ENCODE measurements around the gene NCKAP5. TPM values are rescaled to one million over a fixed set of nuclear protein-coding genes. Genes with fewer than 3 reads are reported as not detected.

Gene NCKAP5
- polyA plus RNA-seq, 1 experiment: 16.6 TPM

DNA sequence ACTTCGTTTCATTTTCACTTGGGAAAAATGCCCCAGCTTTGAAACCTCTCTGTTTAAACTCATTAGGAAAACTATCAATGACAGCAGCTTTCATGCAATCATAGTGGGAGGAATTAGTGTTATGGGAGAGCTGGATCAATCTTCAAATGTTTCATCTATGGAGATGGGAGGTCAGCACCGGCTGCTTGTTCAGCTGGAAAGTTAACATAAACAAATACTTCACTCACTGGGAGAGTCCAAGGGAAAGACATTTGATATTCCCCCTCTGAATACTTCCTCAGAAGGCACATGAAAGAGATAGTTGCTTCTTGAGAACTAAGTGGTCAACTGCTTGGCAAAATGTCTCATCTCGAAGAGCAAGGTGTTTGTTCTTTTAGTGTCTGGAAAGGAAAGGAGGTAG is 905.5 kb downstream of the NCKAP5 start:
- Histone ChIP-seq H3K27ac (ENCODE audit: low read depth, low read length) (no peak overlapping the region), H3K9me3 (ENCODE audit: control insufficient read depth, insufficient read depth, low read length) (no peaks in the 10 kb centered on the region; the same call in 1 of the 2 replicates), H3K4me3 (ENCODE audit: low read depth, low read length) (no peak overlapping the region; the same call in 1 of the 2 replicates), H3K27me3 (ENCODE audit: control insufficient read depth, insufficient read depth, low read length) (no peaks in the 10 kb centered on the region)
- DNase-seq (ENCODE audit: low read depth, low spot score): peak; percentile 69
- TF ChIP-seq, protein P1, sequence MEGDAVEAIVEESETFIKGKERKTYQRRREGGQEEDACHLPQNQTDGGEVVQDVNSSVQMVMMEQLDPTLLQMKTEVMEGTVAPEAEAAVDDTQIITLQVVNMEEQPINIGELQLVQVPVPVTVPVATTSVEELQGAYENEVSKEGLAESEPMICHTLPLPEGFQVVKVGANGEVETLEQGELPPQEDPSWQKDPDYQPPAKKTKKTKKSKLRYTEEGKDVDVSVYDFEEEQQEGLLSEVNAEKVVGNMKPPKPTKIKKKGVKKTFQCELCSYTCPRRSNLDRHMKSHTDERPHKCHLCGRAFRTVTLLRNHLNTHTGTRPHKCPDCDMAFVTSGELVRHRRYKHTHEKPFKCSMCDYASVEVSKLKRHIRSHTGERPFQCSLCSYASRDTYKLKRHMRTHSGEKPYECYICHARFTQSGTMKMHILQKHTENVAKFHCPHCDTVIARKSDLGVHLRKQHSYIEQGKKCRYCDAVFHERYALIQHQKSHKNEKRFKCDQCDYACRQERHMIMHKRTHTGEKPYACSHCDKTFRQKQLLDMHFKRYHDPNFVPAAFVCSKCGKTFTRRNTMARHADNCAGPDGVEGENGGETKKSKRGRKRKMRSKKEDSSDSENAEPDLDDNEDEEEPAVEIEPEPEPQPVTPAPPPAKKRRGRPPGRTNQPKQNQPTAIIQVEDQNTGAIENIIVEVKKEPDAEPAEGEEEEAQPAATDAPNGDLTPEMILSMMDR (IDR thresholded peaks at IDR 0.05; ENCODE audit: low read depth, low read length): no peak
- ChIA-PET CTCF (interaction anchor here (0.6 to 2.4 kb wide), 3 partner anchors 12 to 116 kb away, joined by 6 to 7 read pairs (median 7); no protein-coding TSS in a partner anchor), POLR2A (no interaction called here)

GRCh38 chr2:132659331-132659730 is 908.9 kb downstream of the NCKAP5 start:
- ChIA-PET POLR2A (no interaction called here), CTCF (interaction anchor here (1.4 to 2.4 kb wide), 3 partner anchors 8 to 112 kb away, joined by 7 to 13 read pairs (median 12); no protein-coding TSS in a partner anchor)
- no peak for DNase-seq (ENCODE audit: low read depth, low spot score)
- no peaks in the 10 kb centered on the region; the same call in 1 of the 2 replicates for H3K9me3 ChIP-seq (ENCODE audit: control insufficient read depth, insufficient read depth, low read length)
- H3K27me3 ChIP-seq (ENCODE audit: control insufficient read depth, insufficient read depth, low read length): no peaks in the 10 kb centered on the region
- no peak overlapping the region for H3K27ac ChIP-seq (ENCODE audit: low read depth, low read length)
- H3K4me3 ChIP-seq (ENCODE audit: low read depth, low read length): no peak overlapping the region
- TF ChIP-seq, protein P1 (IDR thresholded peaks at IDR 0.05; ENCODE audit: low read depth, low read length): no peak

- ChIA-PET POLR2A (no interaction called here), CTCF (no interaction called here)
- Histone ChIP-seq H3K4me3 (ENCODE audit: low read depth, low read length) (no peak overlapping the region), H3K27me3 (ENCODE audit: control insufficient read depth, insufficient read depth, low read length) (no peaks in the 10 kb centered on the region), H3K9me3 (ENCODE audit: control insufficient read depth, insufficient read depth, low read length) (no peaks in the 10 kb centered on the region; the same call in 1 of the 2 replicates), H3K27ac (ENCODE audit: low read depth, low read length) (peak overlapping the region; percentile 3)
- DNase-seq (ENCODE audit: low read depth, low spot score): no peak
- TF ChIP-seq, protein P1 (IDR thresholded peaks at IDR 0.05; ENCODE audit: low read depth, low read length): no peak
Measured at GRCh38 chr2:132656266-132656975, 911.8 kb downstream of the NCKAP5 start.

GRCh38 chr2:132654968-132655367 is 913.3 kb downstream of the NCKAP5 start:
- Histone ChIP-seq H3K27ac (ENCODE audit: low read depth, low read length) (no peak overlapping the region), H3K27me3 (ENCODE audit: control insufficient read depth, insufficient read depth, low read length) (no peaks in the 10 kb centered on the region), H3K9me3 (ENCODE audit: control insufficient read depth, insufficient read depth, low read length) (no peaks in the 10 kb centered on the region; the same call in 1 of the 2 replicates), H3K4me3 (ENCODE audit: low read depth, low read length) (no peak overlapping the region)
- TF ChIP-seq, protein P1 (IDR thresholded peaks at IDR 0.05; ENCODE audit: low read depth, low read length): no peak
- POLR2A ChIA-PET: no interaction called here
- CTCF ChIA-PET: no interaction called here
- no peak for DNase-seq (ENCODE audit: low read depth, low spot score)

DNA sequence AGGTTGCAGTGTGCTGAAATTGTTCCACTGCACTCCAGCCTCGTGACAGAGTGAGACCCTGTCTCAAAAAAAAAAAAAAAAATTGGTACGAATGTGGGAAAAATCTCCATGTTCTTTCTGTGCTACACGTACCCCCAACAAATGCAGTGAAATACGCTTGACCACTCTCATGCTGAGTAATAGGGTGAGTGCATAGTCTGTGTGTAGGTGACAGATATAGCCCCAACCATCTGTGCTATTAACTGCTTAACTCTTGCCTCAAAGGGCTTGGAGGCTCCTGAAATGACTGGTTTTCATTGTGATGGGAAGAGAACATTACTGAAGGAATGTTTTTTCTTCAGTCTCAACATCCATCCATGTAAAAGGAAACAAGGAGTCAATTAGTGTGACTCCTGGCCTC is 913.9 kb downstream of the NCKAP5 start:
- no peak for DNase-seq (ENCODE audit: low read depth, low spot score)
- H3K9me3 ChIP-seq (ENCODE audit: control insufficient read depth, insufficient read depth, low read length): no peaks in the 10 kb centered on the region
- ChIA-PET CTCF (no interaction called here), POLR2A (no interaction called here)
- H3K27ac ChIP-seq (ENCODE audit: low read depth, low read length): no peak overlapping the region
- no peaks in the 10 kb centered on the region for H3K27me3 ChIP-seq (ENCODE audit: control insufficient read depth, insufficient read depth, low read length)
- TF ChIP-seq, protein P1 (IDR thresholded peaks at IDR 0.05; ENCODE audit: low read depth, low read length): no peak
- H3K4me3 ChIP-seq (ENCODE audit: low read depth, low read length): no peak overlapping the region

All from AG04450 (cell line).